Cardiac muscle cell (in vitro differentiated cells and primary cell): Measurements from ENCODE around the gene KLHL33. TPM values are rescaled to one million over a fixed set of nuclear protein-coding genes. Genes with fewer than 3 reads are reported as not detected.

ENCODE experiments used
- DNase-seq, 2 donors: peaks; one replicate each; pipeline versions ENCODE4 v3.0.0 to v3.0.0-alpha.2; 2010 to 2017; ENCODE audit warnings: low read depth in 1 of 2, low spot score in 1 of 2
- H3K27ac ChIP-seq: fragments of 200-600 bp; sonication (generic); 2 replicates; pipeline ENCODE4 v1.5.1; 2016
- H3K27me3 ChIP-seq: fragments of 200-600 bp; sonication (generic); 2 replicates; pipeline ENCODE4 v1.6.0; 2016; ENCODE audit warnings: control low read depth
- H3K36me3 ChIP-seq: fragments of 200-600 bp; sonication (generic); 2 replicates; pipeline ENCODE4 v1.5.1; 2016; ENCODE audit warnings: control low read depth
- H3K4me1 ChIP-seq: fragments of 200-600 bp; sonication (generic); 2 replicates; pipeline ENCODE4 v1.8.1; 2017; ENCODE audit warnings: low read depth, mild to moderate bottlenecking, mixed run types
- H3K4me3 ChIP-seq: fragments of 200-600 bp; sonication (generic); 2 replicates; pipeline ENCODE4 v1.5.1; 2016; ENCODE audit warnings: mild to moderate bottlenecking
- H3K9me3 ChIP-seq: fragments of 200-600 bp; sonication (generic); 2 replicates; pipeline ENCODE4 v1.5.1; 2017; ENCODE audit warnings: low read depth, mild to moderate bottlenecking, control low read depth
- polyA plus RNA-seq: library from polyadenylated mRNA; unstranded; fragments of >200 nt; fragmentation: Nextera tagmentation; extraction: Ambion mirVana; gene quantifications from 2 replicates; pipeline ENCODE4 v1.2.1, GENCODE V29; 2016
- total RNA-seq: library from RNA; depleted of rRNA; stranded (reverse); fragments of >200 nt; gene quantifications from 2 replicates; pipeline ENCODE4 v1.2.3, GENCODE V29; 2016
- TF ChIP-seq, protein P1 (sequence below): IDR thresholded peaks from 2 replicates; pipeline ENCODE4 v1.5.1; 2012; ENCODE audit warnings: low read depth, mild to moderate bottlenecking, low read length

The KLHL33 gene, protein sequence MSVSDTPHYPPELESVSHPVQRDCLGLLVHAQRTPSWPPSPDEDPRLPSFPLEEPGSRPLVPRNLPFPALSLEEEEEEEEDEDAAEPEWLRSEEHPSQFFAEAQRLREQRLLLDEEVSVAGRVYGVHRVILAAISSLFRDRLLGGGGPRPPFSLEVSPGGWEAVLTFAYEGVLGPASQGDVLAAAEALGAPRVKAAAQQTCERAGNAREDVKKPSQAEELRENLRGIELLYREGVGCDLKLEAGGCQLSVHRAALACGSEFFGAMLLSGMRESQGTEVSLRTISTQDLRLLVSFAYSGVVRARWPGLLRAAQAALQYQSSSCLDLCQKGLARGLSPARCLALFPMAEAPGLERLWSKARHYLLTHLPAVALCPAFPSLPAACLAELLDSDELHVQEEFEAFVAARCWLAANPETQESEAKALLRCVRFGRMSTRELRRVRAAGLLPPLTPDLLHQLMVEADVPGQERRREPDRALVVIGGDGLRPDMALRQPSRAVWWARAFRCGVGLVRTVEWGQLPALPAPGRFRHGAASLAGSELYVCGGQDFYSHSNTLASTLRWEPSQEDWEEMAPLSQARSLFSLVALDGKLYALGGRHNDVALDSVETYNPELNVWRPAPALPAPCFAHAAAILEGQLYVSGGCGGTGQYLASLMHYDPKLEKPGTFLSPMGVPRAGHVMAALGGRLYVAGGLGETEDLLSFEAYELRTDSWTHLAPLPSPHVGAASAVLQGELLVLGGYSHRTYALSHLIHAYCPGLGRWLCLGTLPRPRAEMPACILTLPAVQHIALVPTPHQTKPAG
- total RNA-seq: 0.18 TPM in 1 of 2 replicates, not detected in the other
- polyA plus RNA-seq: 0.04 TPM in 1 of 2 replicates, not detected in the other

DNA sequence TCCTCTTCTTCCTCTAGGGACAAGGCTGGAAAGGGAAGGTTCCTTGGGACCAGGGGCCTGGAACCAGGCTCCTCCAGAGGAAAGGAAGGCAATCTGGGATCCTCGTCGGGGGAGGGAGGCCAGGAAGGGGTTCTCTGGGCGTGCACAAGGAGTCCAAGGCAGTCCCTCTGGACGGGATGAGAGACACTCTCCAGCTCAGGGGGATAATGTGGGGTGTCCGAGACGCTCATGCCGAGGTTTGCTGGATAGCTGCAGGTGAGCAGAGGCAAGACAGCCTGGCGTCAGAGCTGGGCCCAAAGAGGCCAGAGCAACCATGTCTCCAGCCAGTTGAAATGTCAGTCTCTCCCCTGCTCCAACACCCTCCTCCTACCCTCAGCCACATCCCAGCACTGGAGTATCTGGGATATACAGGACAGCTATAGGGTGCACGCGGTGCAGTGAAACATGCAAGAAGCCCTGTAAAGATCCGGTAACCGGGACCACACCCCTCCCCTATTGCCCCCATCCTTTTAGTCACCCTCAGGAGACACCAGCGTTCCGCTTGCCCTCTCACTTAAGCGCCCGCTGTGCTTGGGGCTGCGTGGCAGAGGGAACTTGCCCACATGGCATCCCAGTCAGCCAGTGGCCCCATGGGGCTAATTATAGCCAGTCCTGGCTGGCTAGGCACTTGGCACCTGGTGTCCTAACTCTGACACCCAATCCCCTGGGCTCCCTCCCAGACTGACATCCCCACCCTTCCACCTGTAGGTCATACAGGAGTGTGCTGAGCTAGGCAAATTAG is at the start of gene KLHL33:
TSS of gene KLHL33 (minus strand) at position 585 of the 781 bp plus-strand sequence. CDS start at position 230, 355 bp downstream.
- Histone ChIP-seq H3K9me3 (no peaks in the 10 kb centered on the region), H3K27ac (no peak within 1 kb of the TSS), H3K36me3 (no peaks in the 10 kb centered on the region), H3K4me3 (no peak within 1 kb of the TSS), H3K4me1 (no peaks in the 10 kb centered on the region), H3K27me3 (no peaks in the 10 kb centered on the region)
- no peak for DNase-seq
- TF ChIP-seq, protein P1, sequence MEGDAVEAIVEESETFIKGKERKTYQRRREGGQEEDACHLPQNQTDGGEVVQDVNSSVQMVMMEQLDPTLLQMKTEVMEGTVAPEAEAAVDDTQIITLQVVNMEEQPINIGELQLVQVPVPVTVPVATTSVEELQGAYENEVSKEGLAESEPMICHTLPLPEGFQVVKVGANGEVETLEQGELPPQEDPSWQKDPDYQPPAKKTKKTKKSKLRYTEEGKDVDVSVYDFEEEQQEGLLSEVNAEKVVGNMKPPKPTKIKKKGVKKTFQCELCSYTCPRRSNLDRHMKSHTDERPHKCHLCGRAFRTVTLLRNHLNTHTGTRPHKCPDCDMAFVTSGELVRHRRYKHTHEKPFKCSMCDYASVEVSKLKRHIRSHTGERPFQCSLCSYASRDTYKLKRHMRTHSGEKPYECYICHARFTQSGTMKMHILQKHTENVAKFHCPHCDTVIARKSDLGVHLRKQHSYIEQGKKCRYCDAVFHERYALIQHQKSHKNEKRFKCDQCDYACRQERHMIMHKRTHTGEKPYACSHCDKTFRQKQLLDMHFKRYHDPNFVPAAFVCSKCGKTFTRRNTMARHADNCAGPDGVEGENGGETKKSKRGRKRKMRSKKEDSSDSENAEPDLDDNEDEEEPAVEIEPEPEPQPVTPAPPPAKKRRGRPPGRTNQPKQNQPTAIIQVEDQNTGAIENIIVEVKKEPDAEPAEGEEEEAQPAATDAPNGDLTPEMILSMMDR: no peak

DNA sequence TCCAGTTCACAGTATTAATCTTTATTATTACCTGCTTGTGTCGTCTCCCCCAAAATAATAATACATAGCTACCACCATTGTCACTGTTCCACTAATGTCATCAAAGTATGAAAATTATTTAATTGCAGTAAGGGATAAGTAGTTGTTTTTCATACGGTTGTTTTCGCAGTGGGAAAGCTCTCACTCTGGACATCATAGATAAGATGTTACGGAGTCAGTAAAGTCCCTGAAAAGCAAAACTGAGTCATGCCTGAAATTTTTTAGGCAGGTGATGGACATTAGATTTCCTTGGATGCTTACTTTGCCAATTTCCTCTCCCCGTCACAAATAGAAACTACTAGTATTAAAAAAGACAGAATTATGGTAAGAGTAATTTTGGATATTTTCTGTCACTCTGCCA is 46.4 kb upstream of the KLHL33 start:
- H3K4me1 ChIP-seq: peaks cover 7% of the 10 kb centered on the region
- no peak for DNase-seq
- TF ChIP-seq, protein P1: no peak
- H3K4me3 ChIP-seq: no peak overlapping the region
- no peaks in the 10 kb centered on the region for H3K27me3 ChIP-seq
- no peaks in the 10 kb centered on the region for H3K9me3 ChIP-seq
- no peaks in the 10 kb centered on the region for H3K36me3 ChIP-seq
- H3K27ac ChIP-seq: no peak overlapping the region

DNA sequence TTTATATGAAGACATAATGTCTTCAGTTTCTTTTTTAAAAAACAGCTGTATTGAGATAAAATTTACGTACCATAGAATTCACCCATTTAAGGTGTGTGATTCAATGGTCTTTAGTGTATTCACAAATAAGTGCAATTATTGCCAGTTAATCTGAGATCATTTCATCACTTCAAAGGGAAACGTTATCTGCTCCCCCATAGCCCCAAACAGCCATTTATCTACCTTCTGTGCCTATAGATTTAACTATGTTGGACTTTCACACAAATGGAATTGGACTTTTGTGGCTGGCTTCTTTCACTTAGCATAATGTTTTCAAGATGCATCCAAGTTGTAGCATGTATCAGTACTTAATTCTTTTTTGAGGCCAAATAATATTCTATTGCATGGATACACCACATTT is 42.9 kb upstream of the KLHL33 start:
- no peaks in the 10 kb centered on the region for H3K9me3 ChIP-seq
- TF ChIP-seq, protein P1: no peak

DNA sequence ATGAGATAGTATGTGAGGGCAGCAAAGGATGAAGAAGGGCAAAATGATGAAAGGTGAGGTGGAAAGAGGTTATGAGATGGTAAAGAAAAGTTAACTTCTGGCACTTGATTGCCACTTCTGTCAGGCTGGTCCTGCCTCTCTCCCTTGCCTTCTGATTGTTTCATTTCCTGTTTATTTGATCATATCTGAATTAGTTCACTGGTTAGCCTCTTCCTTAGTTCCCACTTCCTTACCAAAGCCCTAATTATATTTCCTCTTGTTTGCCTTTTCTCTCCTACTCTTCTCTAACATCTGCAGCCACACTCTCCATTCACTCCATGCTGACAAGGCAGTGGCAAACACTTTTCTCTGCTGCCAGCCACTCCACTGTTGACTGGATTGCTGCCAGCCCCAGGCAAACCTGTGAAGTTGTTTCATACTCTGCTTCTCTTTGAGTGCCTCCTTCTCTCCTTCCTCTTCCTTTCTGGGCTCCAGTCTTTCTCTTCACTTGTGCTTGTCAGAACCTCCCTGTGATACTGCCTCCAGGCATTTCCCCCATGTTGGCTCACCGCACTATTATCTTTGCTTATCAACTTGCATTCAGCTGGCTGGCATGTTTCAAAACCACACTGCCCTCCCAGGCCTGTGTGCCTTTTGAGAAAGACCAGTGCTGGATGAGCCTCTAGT is 41.4 kb upstream of the KLHL33 start:
- peak overlapping the region; percentile 80 for H3K27ac ChIP-seq
- peak; percentile 34 to 91 for DNase-seq

More for the DNA sequence above, 42.9 kb upstream of the KLHL33 start:
- H3K27ac ChIP-seq: no peak overlapping the region
- no peak for DNase-seq
- H3K27me3 ChIP-seq: no peaks in the 10 kb centered on the region
- peaks cover 28% of the 10 kb centered on the region for H3K36me3 ChIP-seq
- H3K4me1 ChIP-seq: peaks cover 9% of the 10 kb centered on the region
- H3K4me3 ChIP-seq: no peak overlapping the region

More for the DNA sequence above, 41.4 kb upstream of the KLHL33 start:
- Histone ChIP-seq H3K9me3 (no peaks in the 10 kb centered on the region), H3K36me3 (peaks cover 32% of the 10 kb centered on the region), H3K27me3 (no peaks in the 10 kb centered on the region), H3K4me3 (no peak overlapping the region), H3K4me1 (peaks cover 9% of the 10 kb centered on the region)
- TF ChIP-seq, protein P1: no peak
